ENCODE results near the gene PPM1B.

DNA sequence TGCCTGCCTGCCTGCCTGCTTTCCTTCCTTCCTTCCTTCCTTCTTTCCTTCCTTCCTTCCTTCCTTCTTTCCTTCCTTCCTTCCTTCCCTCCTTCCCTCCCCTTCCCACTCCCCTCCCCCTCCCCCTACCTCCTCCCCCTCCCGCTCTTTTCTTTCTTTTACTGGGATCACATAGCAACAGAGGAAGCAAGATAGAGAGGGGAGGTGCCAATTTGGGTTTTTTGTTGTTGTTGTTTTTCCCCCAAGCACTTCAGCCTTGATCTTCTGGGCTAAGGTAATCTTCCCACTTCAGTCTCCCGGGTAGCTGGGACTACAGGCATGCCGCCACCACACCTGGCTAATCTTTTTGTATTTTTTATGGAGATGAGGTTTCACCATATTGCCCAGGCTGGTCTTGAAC is 20.0 kb downstream of the PPM1B start:
- no peak for TF ChIP-seq PKNOX1 (IDR thresholded peaks at IDR 0.05)
- TF ChIP-seq SUZ12 (IDR thresholded peaks at IDR 0.05): no peak
